HepG2 (cell line): ENCODE results near the gene ESRP2. TPM values are rescaled to one million over a fixed set of nuclear protein-coding genes. Genes with fewer than 3 reads are reported as not detected.

Experiments used
- SOX13 ChIP-seq, 3 experiments: fragments of 450-650 bp in 1 of 3; sonication (generic) in 1 of 3; formaldehyde crosslinking in 1 of 3; IDR thresholded peaks in 2 of 3; conservative IDR thresholded peaks in 1 of 3; 2 replicates each; pipeline versions ENCODE4 v1.5.0 to v1.6.1; 2016 to 2020; ENCODE audit warnings: antibody characterized with exemption in 1 of 3, mild to moderate bottlenecking in 1 of 3, missing compliant biosample characterization in 1 of 3, missing genetic modification reagents in 1 of 3, moderate library complexity in 1 of 3
- TEAD2 ChIP-seq: sonication (generic); formaldehyde crosslinking; IDR thresholded peaks from 2 replicates; pipeline ENCODE4 v1.9.0; 2021; ENCODE audit warnings: missing genetic modification reagents
- TGIF2 ChIP-seq: IDR thresholded peaks from 2 replicates; pipeline ENCODE4 v1.6.1; 2016; ENCODE audit warnings: control low read depth, missing compliant biosample characterization
- TMF1 ChIP-seq: sonication (generic); formaldehyde crosslinking; IDR thresholded peaks from 2 replicates; pipeline ENCODE4 v1.8.1; 2022; ENCODE audit warnings: low read depth, missing genetic modification reagents
- U2AF1 ChIP-seq: fragments of 200-400 bp; formaldehyde crosslinking; optimal IDR thresholded peaks from 2 replicates; pipeline ENCODE3; 2017; ENCODE audit warnings: mild to moderate bottlenecking, low read depth, low read length
- ZBTB7A ChIP-seq: sonication (generic); formaldehyde crosslinking; IDR thresholded peaks from 2 replicates; pipeline ENCODE4 v1.8.0; 2022; ENCODE audit warnings: mild to moderate bottlenecking, missing genetic modification reagents
- ZIK1 ChIP-seq: sonication (generic); formaldehyde crosslinking; IDR thresholded peaks from 2 replicates; pipeline ENCODE4 v1.5.0; 2020; ENCODE audit warnings: mild to moderate bottlenecking, low read depth, missing genetic modification reagents, borderline replicate concordance
- ZNF180 ChIP-seq: sonication (generic); formaldehyde crosslinking; IDR thresholded peaks from 2 replicates; pipeline ENCODE4 v1.4.0; 2020; ENCODE audit warnings: low read depth, missing genetic modification reagents, borderline replicate concordance
- ZNF263 ChIP-seq: sonication (generic); formaldehyde crosslinking; IDR thresholded peaks from 2 replicates; pipeline ENCODE4 v1.4.0; 2020; ENCODE audit warnings: missing genetic modification reagents
- ZNF430 ChIP-seq: sonication (generic); formaldehyde crosslinking; IDR thresholded peaks from 2 replicates; pipeline ENCODE4 v1.9.0; 2021; ENCODE audit warnings: mild to moderate bottlenecking, missing genetic modification reagents
- ZNF790 ChIP-seq: sonication (generic); formaldehyde crosslinking; IDR thresholded peaks from 2 replicates; pipeline ENCODE4 v1.8.0; 2022; ENCODE audit warnings: missing genetic modification reagents, mild to moderate bottlenecking, borderline replicate concordance
- ZSCAN20 ChIP-seq: sonication (generic); formaldehyde crosslinking; IDR thresholded peaks from 2 replicates; pipeline ENCODE4 v1.4.0; 2020; ENCODE audit warnings: missing genetic modification reagents, mild to moderate bottlenecking, borderline replicate concordance
- polyA plus RNA-seq, 8 experiments: library from polyadenylated mRNA; depleted of rRNA in 3 of 8; stranded (reverse) in 7 of 8; unstranded in 1 of 8; fragments of >200 nt; fragmentation: Illumina TruSeq in 4 of 8; extraction: Trizol in 4 of 8; gene quantifications; 2 replicates each; pipeline versions ENCODE4 v1.2.1 to v1.2.3, GENCODE V29; 2011 to 2016; ENCODE audit warnings: low read depth in 4 of 8, missing spikeins in 1 of 8, mixed read lengths in 1 of 8; ENCODE audit not compliant: insufficient read depth in 1 of 8
- total RNA-seq, 5 experiments: library from RNA; depleted of rRNA; stranded (reverse); fragments of >200 nt; fragmentation: Illumina TruSeq; extraction: Trizol; gene quantifications; 2 replicates each; pipeline ENCODE4 v1.2.3, GENCODE V29; 2016; ENCODE audit warnings: low read depth in 1 of 5
- TF ChIP-seq, protein P1 (sequence below): sonication (generic); formaldehyde crosslinking; IDR thresholded peaks from 2 replicates; pipeline ENCODE4 v1.9.0; 2021; ENCODE audit warnings: mild to moderate bottlenecking, missing genetic modification reagents
- TF ChIP-seq, protein P2 (sequence below): sonication (generic); formaldehyde crosslinking; IDR thresholded peaks from 2 replicates; pipeline ENCODE4 v1.4.0; 2020; ENCODE audit warnings: missing genetic modification reagents, mild to moderate bottlenecking, borderline replicate concordance
- TF ChIP-seq, protein P3 (sequence below): sonication (generic); formaldehyde crosslinking; IDR thresholded peaks from 2 replicates; pipeline ENCODE4 v1.5.0; 2020; ENCODE audit warnings: missing genetic modification reagents, mild to moderate bottlenecking, borderline replicate concordance

The ESRP2 gene
- total and polyA plus RNA-seq, 2 of the 13 experiments (the other 11 are each of a cell fraction or from before 2014, with no cell fraction given) = 21.1 to 32.4 TPM

DNA sequence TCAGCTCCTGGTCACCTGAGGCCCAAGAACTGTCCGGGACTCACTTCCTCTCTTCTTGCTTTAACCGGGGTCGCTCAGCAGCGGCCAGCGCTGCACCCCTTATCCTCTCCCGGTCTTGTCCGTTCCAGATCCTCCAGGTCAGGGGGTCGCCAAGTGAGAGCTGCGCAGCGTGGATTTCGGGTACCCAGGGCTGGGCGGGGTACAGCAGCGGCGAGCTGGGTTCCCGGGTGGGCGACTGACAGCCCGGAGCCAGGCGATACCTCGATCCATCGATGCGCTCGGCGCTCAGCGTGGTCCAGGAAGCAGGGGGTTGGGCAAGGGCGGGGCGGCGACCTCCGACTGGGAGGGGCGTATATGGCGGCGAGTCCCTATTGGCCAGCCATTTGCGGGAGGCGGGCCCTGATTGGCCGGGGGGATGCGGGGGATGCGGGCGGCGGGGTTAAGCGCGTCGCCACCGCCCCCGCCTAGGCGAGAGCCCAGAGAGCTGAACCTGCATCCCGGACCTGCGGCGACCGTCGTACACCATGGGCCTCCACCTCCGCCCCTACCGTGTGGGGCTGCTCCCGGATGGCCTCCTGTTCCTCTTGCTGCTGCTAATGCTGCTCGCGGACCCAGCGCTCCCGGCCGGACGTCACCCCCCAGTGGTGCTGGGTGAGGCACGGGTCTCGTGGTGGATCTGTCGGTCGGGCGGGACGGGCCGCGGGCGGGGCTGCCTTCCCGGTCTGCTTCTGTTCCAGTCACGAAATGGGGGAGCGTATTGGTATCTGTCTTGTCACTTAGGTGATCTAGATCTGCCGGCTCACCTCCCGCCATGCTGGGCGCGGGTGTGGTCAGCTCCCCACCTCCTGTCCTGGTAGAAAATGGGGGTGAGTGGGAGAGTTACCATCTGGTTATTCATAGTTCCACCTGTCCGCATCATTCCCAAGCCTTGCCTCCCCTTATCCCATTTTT, 9.3 kb upstream of the ESRP2 start, which contains the start of gene PLA2G15 (continued):
- TF ChIP-seq, protein P1, sequence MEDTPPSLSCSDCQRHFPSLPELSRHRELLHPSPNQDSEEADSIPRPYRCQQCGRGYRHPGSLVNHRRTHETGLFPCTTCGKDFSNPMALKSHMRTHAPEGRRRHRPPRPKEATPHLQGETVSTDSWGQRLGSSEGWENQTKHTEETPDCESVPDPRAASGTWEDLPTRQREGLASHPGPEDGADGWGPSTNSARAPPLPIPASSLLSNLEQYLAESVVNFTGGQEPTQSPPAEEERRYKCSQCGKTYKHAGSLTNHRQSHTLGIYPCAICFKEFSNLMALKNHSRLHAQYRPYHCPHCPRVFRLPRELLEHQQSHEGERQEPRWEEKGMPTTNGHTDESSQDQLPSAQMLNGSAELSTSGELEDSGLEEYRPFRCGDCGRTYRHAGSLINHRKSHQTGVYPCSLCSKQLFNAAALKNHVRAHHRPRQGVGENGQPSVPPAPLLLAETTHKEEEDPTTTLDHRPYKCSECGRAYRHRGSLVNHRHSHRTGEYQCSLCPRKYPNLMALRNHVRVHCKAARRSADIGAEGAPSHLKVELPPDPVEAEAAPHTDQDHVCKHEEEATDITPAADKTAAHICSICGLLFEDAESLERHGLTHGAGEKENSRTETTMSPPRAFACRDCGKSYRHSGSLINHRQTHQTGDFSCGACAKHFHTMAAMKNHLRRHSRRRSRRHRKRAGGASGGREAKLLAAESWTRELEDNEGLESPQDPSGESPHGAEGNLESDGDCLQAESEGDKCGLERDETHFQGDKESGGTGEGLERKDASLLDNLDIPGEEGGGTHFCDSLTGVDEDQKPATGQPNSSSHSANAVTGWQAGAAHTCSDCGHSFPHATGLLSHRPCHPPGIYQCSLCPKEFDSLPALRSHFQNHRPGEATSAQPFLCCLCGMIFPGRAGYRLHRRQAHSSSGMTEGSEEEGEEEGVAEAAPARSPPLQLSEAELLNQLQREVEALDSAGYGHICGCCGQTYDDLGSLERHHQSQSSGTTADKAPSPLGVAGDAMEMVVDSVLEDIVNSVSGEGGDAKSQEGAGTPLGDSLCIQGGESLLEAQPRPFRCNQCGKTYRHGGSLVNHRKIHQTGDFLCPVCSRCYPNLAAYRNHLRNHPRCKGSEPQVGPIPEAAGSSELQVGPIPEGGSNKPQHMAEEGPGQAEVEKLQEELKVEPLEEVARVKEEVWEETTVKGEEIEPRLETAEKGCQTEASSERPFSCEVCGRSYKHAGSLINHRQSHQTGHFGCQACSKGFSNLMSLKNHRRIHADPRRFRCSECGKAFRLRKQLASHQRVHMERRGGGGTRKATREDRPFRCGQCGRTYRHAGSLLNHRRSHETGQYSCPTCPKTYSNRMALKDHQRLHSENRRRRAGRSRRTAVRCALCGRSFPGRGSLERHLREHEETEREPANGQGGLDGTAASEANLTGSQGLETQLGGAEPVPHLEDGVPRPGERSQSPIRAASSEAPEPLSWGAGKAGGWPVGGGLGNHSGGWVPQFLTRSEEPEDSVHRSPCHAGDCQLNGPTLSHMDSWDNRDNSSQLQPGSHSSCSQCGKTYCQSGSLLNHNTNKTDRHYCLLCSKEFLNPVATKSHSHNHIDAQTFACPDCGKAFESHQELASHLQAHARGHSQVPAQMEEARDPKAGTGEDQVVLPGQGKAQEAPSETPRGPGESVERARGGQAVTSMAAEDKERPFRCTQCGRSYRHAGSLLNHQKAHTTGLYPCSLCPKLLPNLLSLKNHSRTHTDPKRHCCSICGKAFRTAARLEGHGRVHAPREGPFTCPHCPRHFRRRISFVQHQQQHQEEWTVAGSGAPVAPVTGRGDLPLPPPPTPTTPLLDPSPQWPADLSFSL (CRISPR knock-in tag) = no peak
- no peak for TF ChIP-seq ZNF180 (CRISPR knock-in tag)
- TF ChIP-seq SOX13 (IDR thresholded peaks at IDR 0.05) = no peak
- peak in 1 of 2 experiments; percentile 14; a peak in 1 of 4 replicates for TF ChIP-seq SOX13 (CRISPR knock-in tag; conservative IDR thresholded peaks at IDR 0.05 in 1 of 2, IDR thresholded peaks at IDR 0.05 in 1 of 2)
- TF ChIP-seq TGIF2 (CRISPR knock-in tag) = peak; percentile 91; the same call in 1 of the 2 replicates
- TF ChIP-seq TEAD2 (CRISPR knock-in tag) = no peak
- TF ChIP-seq, protein P2, sequence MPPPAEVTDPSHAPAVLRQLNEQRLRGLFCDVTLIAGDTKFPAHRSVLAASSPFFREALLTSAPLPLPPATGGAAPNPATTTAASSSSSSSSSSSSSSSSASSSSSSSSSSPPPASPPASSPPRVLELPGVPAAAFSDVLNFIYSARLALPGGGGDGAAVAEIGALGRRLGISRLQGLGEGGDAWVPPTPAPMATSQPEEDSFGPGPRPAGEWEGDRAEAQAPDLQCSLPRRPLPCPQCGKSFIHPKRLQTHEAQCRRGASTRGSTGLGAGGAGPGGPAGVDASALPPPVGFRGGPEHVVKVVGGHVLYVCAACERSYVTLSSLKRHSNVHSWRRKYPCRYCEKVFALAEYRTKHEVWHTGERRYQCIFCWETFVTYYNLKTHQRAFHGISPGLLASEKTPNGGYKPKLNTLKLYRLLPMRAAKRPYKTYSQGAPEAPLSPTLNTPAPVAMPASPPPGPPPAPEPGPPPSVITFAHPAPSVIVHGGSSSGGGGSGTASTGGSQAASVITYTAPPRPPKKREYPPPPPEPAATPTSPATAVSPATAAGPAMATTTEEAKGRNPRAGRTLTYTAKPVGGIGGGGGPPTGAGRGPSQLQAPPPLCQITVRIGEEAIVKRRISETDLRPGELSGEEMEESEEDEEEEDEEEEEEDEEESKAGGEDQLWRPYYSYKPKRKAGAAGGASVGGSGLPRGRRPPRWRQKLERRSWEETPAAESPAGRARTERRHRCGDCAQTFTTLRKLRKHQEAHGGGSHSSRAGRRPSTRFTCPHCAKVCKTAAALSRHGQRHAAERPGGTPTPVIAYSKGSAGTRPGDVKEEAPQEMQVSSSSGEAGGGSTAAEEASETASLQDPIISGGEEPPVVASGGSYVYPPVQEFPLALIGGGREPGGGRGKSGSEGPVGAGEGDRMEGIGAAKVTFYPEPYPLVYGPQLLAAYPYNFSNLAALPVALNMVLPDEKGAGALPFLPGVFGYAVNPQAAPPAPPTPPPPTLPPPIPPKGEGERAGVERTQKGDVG (CRISPR knock-in tag) = peak; percentile 65
- TF ChIP-seq ZNF790 (CRISPR knock-in tag) = peak; percentile 53; the same call in 1 of the 2 replicates
- TF ChIP-seq, protein P3, sequence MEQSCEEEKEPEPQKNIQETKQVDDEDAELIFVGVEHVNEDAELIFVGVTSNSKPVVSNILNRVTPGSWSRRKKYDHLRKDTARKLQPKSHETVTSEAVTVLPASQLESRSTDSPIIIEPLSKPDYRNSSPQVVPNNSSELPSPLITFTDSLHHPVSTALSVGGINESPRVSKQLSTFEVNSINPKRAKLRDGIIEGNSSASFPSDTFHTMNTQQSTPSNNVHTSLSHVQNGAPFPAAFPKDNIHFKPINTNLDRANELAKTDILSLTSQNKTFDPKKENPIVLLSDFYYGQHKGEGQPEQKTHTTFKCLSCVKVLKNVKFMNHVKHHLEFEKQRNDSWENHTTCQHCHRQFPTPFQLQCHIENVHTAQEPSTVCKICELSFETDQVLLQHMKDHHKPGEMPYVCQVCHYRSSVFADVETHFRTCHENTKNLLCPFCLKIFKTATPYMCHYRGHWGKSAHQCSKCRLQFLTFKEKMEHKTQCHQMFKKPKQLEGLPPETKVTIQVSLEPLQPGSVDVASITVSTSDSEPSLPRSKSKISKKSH (CRISPR knock-in tag) = peak; percentile 70; the same call in 1 of the 2 replicates
- no peak; the same call in 1 of the 2 replicates for TF ChIP-seq ZNF430 (CRISPR knock-in tag)
- 0 out of 2 replicates have a peak, but pooled peaks have one; percentile 11 for TF ChIP-seq TMF1 (CRISPR knock-in tag)
- peak; percentile 87 for TF ChIP-seq ZIK1 (CRISPR knock-in tag)
- peak; percentile 77 for TF ChIP-seq ZBTB7A (CRISPR knock-in tag)
- TF ChIP-seq U2AF1 = peak; percentile 73
- TF ChIP-seq ZSCAN20 = peak; percentile 68; the same call in 1 of the 2 replicates
- TF ChIP-seq ZNF263 (CRISPR knock-in tag) = 0 out of 2 replicates have a peak, but pooled peaks have one; percentile 14
